Activated CD4-positive, alpha-beta T cell treated with anti-CD3 and anti-CD28 coated beads for 36 hours (primary cell): ENCODE data around the gene FSCN2. TPM values are rescaled to one million over a fixed set of nuclear protein-coding genes. Genes with fewer than 3 reads are reported as not detected.

Experiments
- ATAC-seq: fragments of 200-7000 bp; cut with Tn5 transposase; one replicate; pipeline ENCODE4 v1.10.0; 2021; ENCODE audit warnings: mild to moderate bottlenecking, moderate library complexity
- CTCF ChIA-PET: fragments of 350-600 bp; sonication (Branson Sonifier 250); formaldehyde crosslinking; loops from one replicate; lab custom pipeline; 2021; ENCODE audit warnings: antibody characterized with exemption; lab: Charles Lee
- POLR2A ChIA-PET: fragments of 350-600 bp; sonication (Branson Sonifier 250); formaldehyde crosslinking; loops from one replicate; lab custom pipeline; 2021; ENCODE audit warnings: antibody characterized with exemption, inconsistent platforms; lab: Charles Lee
- DNase-seq: peaks from one replicate; pipeline ENCODE4 v3.0.0-alpha.2; 2020
- H3K27ac Mint-ChIP-seq: one replicate; pipeline ENCODE4 v1.8.0; 2021; ENCODE audit warnings: mixed read lengths
- H3K27me3 Mint-ChIP-seq: one replicate; pipeline ENCODE4 v1.8.0; 2021; ENCODE audit warnings: mixed read lengths
- H3K36me3 Mint-ChIP-seq: one replicate; pipeline ENCODE4 v1.8.0; 2021; ENCODE audit warnings: low read depth, mixed read lengths
- H3K4me1 Mint-ChIP-seq: one replicate; pipeline ENCODE4 v1.8.0; 2021; ENCODE audit warnings: mixed read lengths
- H3K4me3 Mint-ChIP-seq: one replicate; pipeline ENCODE4 v1.8.0; 2021; ENCODE audit warnings: mild to moderate bottlenecking, moderate library complexity, mixed read lengths
- H3K9me3 Mint-ChIP-seq: one replicate; pipeline ENCODE4 v1.8.0; 2021; ENCODE audit warnings: low read depth, mixed read lengths
- intact Hi-C, 2 experiments: fragments of 100-400 bp; cut with DNase I in 1 of 2; cut with micrococcal nuclease in 1 of 2; formaldehyde crosslinking; loops; one replicate each; pipeline versions ENCODE4 v1.14.2 to v1.15.1; 2022 to 2024; cut with DNase I, micrococcal nuclease
- total RNA-seq, 2 experiments: library from RNA; stranded (reverse); gene quantifications; one replicate each; pipeline ENCODE4 v1.2.3, GENCODE V29; 2021

The FSCN2 gene, protein sequence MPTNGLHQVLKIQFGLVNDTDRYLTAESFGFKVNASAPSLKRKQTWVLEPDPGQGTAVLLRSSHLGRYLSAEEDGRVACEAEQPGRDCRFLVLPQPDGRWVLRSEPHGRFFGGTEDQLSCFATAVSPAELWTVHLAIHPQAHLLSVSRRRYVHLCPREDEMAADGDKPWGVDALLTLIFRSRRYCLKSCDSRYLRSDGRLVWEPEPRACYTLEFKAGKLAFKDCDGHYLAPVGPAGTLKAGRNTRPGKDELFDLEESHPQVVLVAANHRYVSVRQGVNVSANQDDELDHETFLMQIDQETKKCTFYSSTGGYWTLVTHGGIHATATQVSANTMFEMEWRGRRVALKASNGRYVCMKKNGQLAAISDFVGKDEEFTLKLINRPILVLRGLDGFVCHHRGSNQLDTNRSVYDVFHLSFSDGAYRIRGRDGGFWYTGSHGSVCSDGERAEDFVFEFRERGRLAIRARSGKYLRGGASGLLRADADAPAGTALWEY
- under 1 TPM; 0.23 to 0.58 TPM for total RNA-seq

DNA sequence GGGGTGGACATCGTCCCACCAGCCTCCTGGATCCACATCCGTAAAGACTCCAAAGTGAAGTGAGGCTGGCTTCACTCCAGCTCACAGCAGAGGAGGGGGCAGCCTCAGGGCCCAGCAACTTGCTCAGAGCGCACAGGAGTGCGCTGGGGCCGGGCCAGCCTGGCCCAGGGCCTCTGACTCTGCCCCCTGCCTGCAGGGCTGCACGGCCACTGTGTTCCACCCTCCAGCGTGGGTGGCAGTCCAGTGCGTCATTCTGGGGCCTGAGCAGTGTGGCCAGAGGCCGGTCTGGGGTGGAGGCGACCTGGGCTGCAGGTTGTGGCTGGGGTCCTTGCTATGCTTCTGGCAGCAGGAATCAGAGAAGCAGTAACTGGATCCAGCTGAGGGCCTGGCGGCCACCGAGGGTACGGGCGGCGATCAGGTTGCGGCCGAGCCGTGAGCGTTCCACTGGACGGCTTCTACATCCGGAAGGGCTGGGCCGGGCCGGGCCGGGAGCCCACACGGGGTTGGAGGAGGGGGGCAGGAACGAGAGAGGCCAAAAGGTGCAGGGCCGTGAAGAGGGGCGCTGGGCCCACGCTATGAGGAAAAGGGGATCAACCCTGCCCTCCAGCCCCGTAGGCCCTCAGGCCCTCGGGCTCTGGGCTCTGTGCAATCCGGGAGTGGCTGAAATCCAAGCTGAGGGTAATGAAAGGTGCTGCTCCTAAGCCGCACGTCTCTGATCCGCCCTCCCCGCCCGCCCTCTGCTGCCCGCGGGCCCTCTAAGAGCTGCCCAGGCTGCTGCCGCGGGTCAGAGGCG is at the start of gene FSCN2:
FSCN2 (plus strand) TSS at position 787 of the 793 bp plus-strand sequence. CDS start 155 bp downstream, outside the sequence.
- Mint-ChIP-seq H3K4me1 (no peaks in the 10 kb centered on the region), H3K27ac (no peak within 1 kb of the TSS), H3K4me3 (no peak within 1 kb of the TSS), H3K27me3 (peaks cover 2% of the 10 kb centered on the region), H3K9me3 (no peaks in the 10 kb centered on the region), H3K36me3 (no peaks in the 10 kb centered on the region)
- no peak for DNase-seq
- no peak for ATAC-seq
- ChIA-PET POLR2A (no interaction called here), CTCF (no interaction called here)
- intact Hi-C loops = no loop called here

DNA sequence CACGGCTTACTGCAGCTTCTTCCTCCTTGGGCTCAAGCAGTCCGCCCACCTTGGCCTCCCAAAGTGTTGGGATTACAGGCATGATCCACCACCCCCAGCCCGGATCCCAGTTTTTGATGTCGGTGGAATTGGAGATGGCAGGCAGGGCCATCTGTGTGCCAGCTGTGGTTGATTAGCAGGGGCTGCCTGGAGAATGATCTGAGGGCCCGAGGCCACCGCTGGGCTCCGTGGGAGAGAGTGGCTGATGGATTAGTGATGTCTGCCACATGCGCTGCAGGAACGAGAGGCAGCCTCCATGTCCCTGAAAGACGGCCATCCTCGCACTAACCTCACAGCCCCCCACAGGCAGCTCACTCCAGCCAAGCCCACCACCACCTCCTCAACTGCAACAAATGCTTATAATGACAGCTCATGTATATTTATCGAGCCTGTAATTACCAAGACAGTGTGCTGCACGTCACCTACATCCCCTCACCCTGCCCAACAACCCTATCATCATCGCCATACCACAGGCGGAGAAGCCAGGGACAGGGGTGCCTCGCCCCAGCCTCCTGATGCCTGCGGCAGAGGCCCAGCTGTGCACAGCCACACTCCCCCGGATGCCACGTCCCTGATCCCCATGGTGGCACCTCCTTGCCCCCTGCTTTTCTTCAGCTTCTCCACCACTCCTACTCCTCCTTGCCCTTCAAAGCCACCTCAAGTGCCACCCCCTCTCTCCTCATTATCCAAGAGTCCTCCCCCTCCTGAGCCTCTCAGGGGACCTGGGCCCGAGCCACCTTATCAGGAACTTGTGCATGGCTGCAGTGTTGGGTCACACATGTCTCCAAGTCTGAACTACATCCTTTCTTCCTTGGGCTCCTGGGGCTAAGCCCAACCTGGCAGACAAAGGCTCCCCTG is 48.8 kb upstream of the FSCN2 start:
- no peak overlapping the region for H3K27ac Mint-ChIP-seq
- H3K9me3 Mint-ChIP-seq = no peaks in the 10 kb centered on the region
- POLR2A ChIA-PET = no interaction called here

GRCh38 chr17:81480140-81481072 is 47.8 kb upstream of the FSCN2 start:
- ChIA-PET CTCF (interaction anchor here (0.6 kb wide), 1 partner anchor 45 kb away, joined by 3 read pairs; no protein-coding TSS in a partner anchor), POLR2A (no interaction called here)

More for the DNA sequence above, 48.8 kb upstream of the FSCN2 start:
- ATAC-seq (no peak), DNase-seq (no peak)
- Mint-ChIP-seq H3K27me3 (peaks cover 22% of the 10 kb centered on the region), H3K4me1 (peaks cover 9% of the 10 kb centered on the region), H3K36me3 (no peaks in the 10 kb centered on the region), H3K4me3 (no peak overlapping the region)
- intact Hi-C loops = loop anchor here (5.0 kb wide), 2 partner anchors 52 to 182 kb away; partner anchors contain the start of gene SLC38A10 (in 1 of the 2)
- CTCF ChIA-PET = no interaction called here

GRCh38 chr17:81481073-81481799 is 46.9 kb upstream of the FSCN2 start:
- DNase-seq (peak; percentile 72), ATAC-seq (peak; percentile 54)
- Mint-ChIP-seq H3K27ac (no peak overlapping the region), H3K9me3 (no peaks in the 10 kb centered on the region), H3K4me1 (peaks cover 13% of the 10 kb centered on the region), H3K36me3 (no peaks in the 10 kb centered on the region), H3K4me3 (peak overlapping the region; percentile 52), H3K27me3 (peaks cover 26% of the 10 kb centered on the region)
- ChIA-PET CTCF (interaction anchor here (0.6 kb wide), 1 partner anchor 46 kb away, joined by 3 read pairs; no protein-coding TSS in a partner anchor), POLR2A (no interaction called here)
- intact Hi-C loops = loop anchor here (5.0 kb wide), 2 partner anchors 54 to 184 kb away; partner anchors contain the start of gene SLC38A10 (in 1 of the 2)

More at GRCh38 chr17:81480140-81481072, 47.8 kb upstream of the FSCN2 start:
- intact Hi-C loops = loop anchor here (5.0 kb wide), 2 partner anchors 53 to 183 kb away; partner anchors contain the start of gene SLC38A10 (in 1 of the 2)
- no peak for DNase-seq
- no peaks in the 10 kb centered on the region for H3K36me3 Mint-ChIP-seq
- H3K4me3 Mint-ChIP-seq = no peak overlapping the region
- no peak overlapping the region for H3K27ac Mint-ChIP-seq
- H3K9me3 Mint-ChIP-seq = no peaks in the 10 kb centered on the region
- H3K27me3 Mint-ChIP-seq = peaks cover 22% of the 10 kb centered on the region
- no peak for ATAC-seq
- peaks cover 9% of the 10 kb centered on the region for H3K4me1 Mint-ChIP-seq

GRCh38 chr17:81481815-81482505 is 46.2 kb upstream of the FSCN2 start:
- no peaks in the 10 kb centered on the region for H3K36me3 Mint-ChIP-seq
- CTCF ChIA-PET = no interaction called here
- no peaks in the 10 kb centered on the region for H3K9me3 Mint-ChIP-seq
- intact Hi-C loops = loop anchor here (5.0 kb wide), 2 partner anchors 55 to 185 kb away; partner anchors contain the start of gene SLC38A10 (in 1 of the 2)
- H3K4me3 Mint-ChIP-seq = peak overlapping the region; percentile 52
- H3K4me1 Mint-ChIP-seq = peaks cover 16% of the 10 kb centered on the region
- DNase-seq (no peak), ATAC-seq (no peak)
- peaks cover 26% of the 10 kb centered on the region for H3K27me3 Mint-ChIP-seq
- POLR2A ChIA-PET = no interaction called here
- no peak overlapping the region for H3K27ac Mint-ChIP-seq

DNA sequence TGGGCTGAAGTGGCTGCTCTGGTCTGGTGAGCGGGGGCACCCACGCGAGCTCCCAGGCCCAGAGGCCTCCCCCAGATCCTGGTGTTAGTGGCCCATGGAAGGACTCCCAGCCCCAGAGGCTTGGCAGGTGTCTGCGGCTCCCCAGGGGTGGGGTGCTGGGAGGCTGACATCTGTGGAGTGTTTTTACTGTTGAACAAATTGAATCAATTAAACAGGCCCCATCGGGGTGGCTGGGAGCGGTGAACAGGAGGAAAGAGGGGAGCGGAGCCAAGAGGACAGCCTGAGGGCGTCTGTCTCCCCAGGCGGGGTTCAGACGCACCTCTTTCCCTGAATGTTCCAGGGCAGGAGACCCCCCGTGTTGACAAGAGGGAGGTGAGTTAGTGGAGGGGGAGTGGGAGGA is 45.5 kb upstream of the FSCN2 start:
- DNase-seq = no peak
- intact Hi-C loops = loop anchor here (5.0 kb wide), 2 partner anchors 55 to 185 kb away; partner anchors contain the start of gene SLC38A10 (in 1 of the 2)
- H3K27me3 Mint-ChIP-seq = peaks cover 26% of the 10 kb centered on the region
- ChIA-PET POLR2A (no interaction called here), CTCF (interaction anchor here (0.7 to 1.3 kb wide), 2 partner anchors 10 to 114 kb away, joined by 3 to 4 read pairs; no protein-coding TSS in a partner anchor)
- H3K4me1 Mint-ChIP-seq = peaks cover 16% of the 10 kb centered on the region
- no peak overlapping the region for H3K4me3 Mint-ChIP-seq
- no peaks in the 10 kb centered on the region for H3K36me3 Mint-ChIP-seq
- ATAC-seq = no peak
- H3K27ac Mint-ChIP-seq = no peak overlapping the region
- H3K9me3 Mint-ChIP-seq = no peaks in the 10 kb centered on the region

DNA sequence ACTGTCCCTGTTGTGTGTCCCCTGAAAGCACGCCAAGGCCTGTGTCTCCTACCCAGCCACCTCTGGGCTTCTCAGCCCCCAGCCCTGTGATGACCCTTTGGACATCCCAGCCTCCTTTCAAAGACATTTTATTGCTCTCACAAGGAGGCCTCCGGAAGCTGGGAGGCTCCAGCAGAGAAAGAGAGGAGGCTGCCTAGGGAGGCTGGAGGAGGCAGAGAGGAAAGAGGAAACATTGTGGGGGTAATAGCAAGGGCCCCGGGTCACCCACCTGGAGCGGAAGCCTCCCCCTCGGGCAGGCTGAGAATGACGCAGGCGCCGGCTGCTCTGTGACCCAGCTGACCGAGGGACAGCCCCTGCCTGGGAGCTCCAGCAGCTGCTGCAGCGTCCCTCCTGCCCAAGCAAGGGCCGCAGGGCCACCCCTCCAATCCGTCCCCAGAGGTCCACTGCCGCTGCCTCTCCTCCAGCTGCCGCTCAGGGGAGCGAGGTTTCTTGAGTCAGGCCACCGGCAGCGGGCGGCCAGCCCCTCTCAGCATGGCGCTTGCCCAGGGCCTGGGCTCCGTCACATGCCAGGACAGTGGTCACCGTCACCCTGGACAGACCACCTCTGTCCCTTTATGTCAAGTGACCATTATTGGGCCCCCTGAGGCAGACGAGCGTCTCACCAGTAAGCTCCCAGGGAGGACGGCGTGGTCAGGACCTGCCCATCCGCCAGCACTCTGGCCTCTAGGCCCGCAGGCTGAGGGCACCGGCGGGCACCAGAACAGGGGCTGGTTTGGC is 44.9 kb upstream of the FSCN2 start:
- no peak overlapping the region for H3K27ac Mint-ChIP-seq
- intact Hi-C loops = loop anchor here (5.0 kb wide), 2 partner anchors 56 to 186 kb away; partner anchors contain the start of gene SLC38A10 (in 1 of the 2)
- DNase-seq (peak; percentile 60), ATAC-seq (no peak)
- no peak overlapping the region for H3K4me3 Mint-ChIP-seq
- peaks cover 16% of the 10 kb centered on the region for H3K4me1 Mint-ChIP-seq
- peaks cover 26% of the 10 kb centered on the region for H3K27me3 Mint-ChIP-seq
- no peaks in the 10 kb centered on the region for H3K9me3 Mint-ChIP-seq
- H3K36me3 Mint-ChIP-seq = no peaks in the 10 kb centered on the region
- CTCF ChIA-PET = interaction anchor here (0.7 to 2.0 kb wide), 5 partner anchors 10 to 1347 kb away, joined by 3 to 8 read pairs (median 4); no protein-coding TSS in a partner anchor
- POLR2A ChIA-PET = no interaction called here

GRCh38 chr17:81483862-81484194 is 44.3 kb upstream of the FSCN2 start:
- Mint-ChIP-seq H3K36me3 (no peaks in the 10 kb centered on the region), H3K4me3 (no peak overlapping the region), H3K9me3 (no peaks in the 10 kb centered on the region), H3K27me3 (peaks cover 26% of the 10 kb centered on the region), H3K27ac (no peak overlapping the region), H3K4me1 (peaks cover 16% of the 10 kb centered on the region)
- intact Hi-C loops = loop anchor here (1.0 to 5.0 kb wide), 14 partner anchors 25 to 342 kb away; partner anchors contain the start of genes SLC38A10 (in 2 of the 2), ACTG1 (in 1 of the 2), BAHCC1 (in 1 of the 2) and FAAP100 (in 1 of the 2)
- ATAC-seq (no peak), DNase-seq (no peak)
- ChIA-PET CTCF (interaction anchor here (1.2 to 2.0 kb wide), 4 partner anchors 9 to 231 kb away, joined by 4 to 8 read pairs (median 4); no protein-coding TSS in a partner anchor), POLR2A (no interaction called here)
